ENCODE data around the gene CHRNA7.

GRCh38 chr15:32131803-32132202 is 101.5 kb downstream of the CHRNA7 start:
- TF ChIP-seq POLR2AphosphoS5 (IDR thresholded peaks at IDR 0.05; ENCODE audit: borderline replicate concordance, low read depth, low read length) (no peak), EZH2 (IDR thresholded peaks at IDR 0.05) (no peak)

Data from SK-N-MC (cell line).